Measurements from ENCODE around the gene SNAPC5. TPM values are rescaled to one million over a fixed set of nuclear protein-coding genes. Genes with fewer than 3 reads are reported as not detected.

The SNAPC5 gene
- total RNA-seq, 1 experiment from 2014 or later: 28.3 TPM

DNA sequence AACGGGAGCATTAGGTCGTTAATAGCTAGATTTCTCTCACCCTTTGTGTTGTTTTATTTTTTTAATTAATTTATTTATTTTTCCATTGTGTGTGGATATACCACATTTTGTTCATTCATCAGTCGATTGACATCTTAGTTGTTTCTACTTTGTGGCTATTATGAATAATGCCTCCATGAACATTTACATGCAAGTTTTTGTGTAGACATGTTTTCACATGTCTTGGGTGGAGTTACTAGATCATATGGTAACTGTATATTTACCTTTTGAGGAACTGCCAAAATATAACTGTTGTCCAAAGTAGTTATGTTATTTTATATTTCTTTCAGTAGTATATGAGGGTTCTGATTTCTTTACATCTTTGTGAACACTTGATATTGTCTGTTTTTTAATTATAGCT is 26.4 kb upstream of the SNAPC5 start:
- ChIA-PET CTCF (no interaction called here), POLR2A (no interaction called here), RAD21 (ENCODE audit: low non-redundant PET in 1 of 2, low total read pairs in 2 of 2, uncharacterized antibody in 2 of 2, unreplicated experiment in 2 of 2) (no interaction called here)
- Histone ChIP-seq H3K36me3 (ENCODE audit: control insufficient read depth in 1 of 2, insufficient read depth in 2 of 2, low read length in 2 of 2) (peaks cover 24 to 29% of the 10 kb centered on the region in 2 experiments; a peak in 3 of 4 replicates), H3K4me1 (ENCODE audit: control insufficient read depth in 1 of 2, insufficient read depth in 2 of 2, low read length in 2 of 2) (no peaks in the 10 kb centered on the region), H3K9me3 (ENCODE audit: control insufficient read depth in 1 of 2, insufficient read depth in 1 of 2, low read depth in 1 of 2, low read length in 2 of 2) (no peaks in the 10 kb centered on the region), H3K79me2 (ENCODE audit: insufficient read depth, low read length) (peaks cover under 1% of the 10 kb centered on the region; the same call in 1 of the 2 replicates), H2AFZ (ENCODE audit: low read depth, low read length, poor library complexity, severe bottlenecking) (no peak overlapping the region), H3K4me2 (ENCODE audit: low read length) (no peak overlapping the region), H3K4me3 (replicated peaks in 1 of 2; ENCODE audit: low read depth in 1 of 2, low read length in 2 of 2) (no peak overlapping the region), H3K9me2 (ENCODE audit: insufficient read depth) (no peaks in the 10 kb centered on the region), H3K9ac (ENCODE audit: low read length) (no peak overlapping the region), H3K27me3 (ENCODE audit: insufficient read depth, low read length) (no peaks in the 10 kb centered on the region), H3K27ac (ENCODE audit: low read depth, low read length) (no peak overlapping the region), H4K20me1 (ENCODE audit: insufficient read depth) (no peaks in the 10 kb centered on the region)
- intact Hi-C loops (cut with micrococcal nuclease): no loop called here
- DNase-seq (ENCODE audit: low read depth, low spot score): no peak
- BruUV-seq (replicated peaks): no TSS peak
- TF ChIP-seq, protein P1, sequence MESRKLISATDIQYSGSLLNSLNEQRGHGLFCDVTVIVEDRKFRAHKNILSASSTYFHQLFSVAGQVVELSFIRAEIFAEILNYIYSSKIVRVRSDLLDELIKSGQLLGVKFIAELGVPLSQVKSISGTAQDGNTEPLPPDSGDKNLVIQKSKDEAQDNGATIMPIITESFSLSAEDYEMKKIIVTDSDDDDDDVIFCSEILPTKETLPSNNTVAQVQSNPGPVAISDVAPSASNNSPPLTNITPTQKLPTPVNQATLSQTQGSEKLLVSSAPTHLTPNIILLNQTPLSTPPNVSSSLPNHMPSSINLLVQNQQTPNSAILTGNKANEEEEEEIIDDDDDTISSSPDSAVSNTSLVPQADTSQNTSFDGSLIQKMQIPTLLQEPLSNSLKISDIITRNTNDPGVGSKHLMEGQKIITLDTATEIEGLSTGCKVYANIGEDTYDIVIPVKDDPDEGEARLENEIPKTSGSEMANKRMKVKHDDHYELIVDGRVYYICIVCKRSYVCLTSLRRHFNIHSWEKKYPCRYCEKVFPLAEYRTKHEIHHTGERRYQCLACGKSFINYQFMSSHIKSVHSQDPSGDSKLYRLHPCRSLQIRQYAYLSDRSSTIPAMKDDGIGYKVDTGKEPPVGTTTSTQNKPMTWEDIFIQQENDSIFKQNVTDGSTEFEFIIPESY (IDR thresholded peaks at IDR 0.05; ENCODE audit: extremely low read depth, insufficient replicate concordance, low read length): no peak
- TF ChIP-seq SP1 (IDR thresholded peaks at IDR 0.05; ENCODE audit: low read depth) (no peak), JUND (IDR thresholded peaks at IDR 0.05) (no peak), EZH2phosphoT487 (IDR thresholded peaks at IDR 0.05; ENCODE audit: borderline replicate concordance) (no peak), SIN3A (IDR thresholded peaks at IDR 0.05; ENCODE audit: low read depth) (no peak), ELF1 (IDR thresholded peaks at IDR 0.05; ENCODE audit: borderline replicate concordance, low read depth) (no peak), ZFX (IDR thresholded peaks at IDR 0.05) (no peak), CBX3 (IDR thresholded peaks at IDR 0.05; ENCODE audit: low read depth) (no peak), ZNF274 (IDR thresholded peaks at IDR 0.05; ENCODE audit: low read depth, low read length) (no peak), POLR2AphosphoS5 (IDR thresholded peaks at IDR 0.05; ENCODE audit: low read depth, low read length) (no peak), EGR1 (IDR thresholded peaks at IDR 0.05; ENCODE audit: low read depth) (no peak), RAD21 (IDR thresholded peaks at IDR 0.05; ENCODE audit: low read depth) (no peak), CTCF (IDR thresholded peaks at IDR 0.05 in 2 of 3, conservative IDR thresholded peaks at IDR 0.05 in 1 of 3; ENCODE audit: borderline replicate concordance in 1 of 3, insufficient read depth in 1 of 3, low read depth in 2 of 3, low read length in 2 of 3) (no peak), FOSL1 (IDR thresholded peaks at IDR 0.05; ENCODE audit: low read depth) (no peak), TCF7L2 (IDR thresholded peaks at IDR 0.05; ENCODE audit: borderline replicate concordance, extremely low read depth, insufficient read depth, insufficient read length) (no peak), YY1 (IDR thresholded peaks at IDR 0.05; ENCODE audit: extremely low read depth, insufficient replicate concordance, low read depth, low read length) (no peak)
- TF ChIP-seq, protein P2, sequence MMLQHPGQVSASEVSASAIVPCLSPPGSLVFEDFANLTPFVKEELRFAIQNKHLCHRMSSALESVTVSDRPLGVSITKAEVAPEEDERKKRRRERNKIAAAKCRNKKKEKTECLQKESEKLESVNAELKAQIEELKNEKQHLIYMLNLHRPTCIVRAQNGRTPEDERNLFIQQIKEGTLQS (IDR thresholded peaks at IDR 0.05): no peak
- TF ChIP-seq, protein P3, sequence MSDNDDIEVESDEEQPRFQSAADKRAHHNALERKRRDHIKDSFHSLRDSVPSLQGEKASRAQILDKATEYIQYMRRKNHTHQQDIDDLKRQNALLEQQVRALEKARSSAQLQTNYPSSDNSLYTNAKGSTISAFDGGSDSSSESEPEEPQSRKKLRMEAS (IDR thresholded peaks at IDR 0.05): no peak
- no peak for ATAC-seq
